ENCODE data around the gene BBX.

DNA sequence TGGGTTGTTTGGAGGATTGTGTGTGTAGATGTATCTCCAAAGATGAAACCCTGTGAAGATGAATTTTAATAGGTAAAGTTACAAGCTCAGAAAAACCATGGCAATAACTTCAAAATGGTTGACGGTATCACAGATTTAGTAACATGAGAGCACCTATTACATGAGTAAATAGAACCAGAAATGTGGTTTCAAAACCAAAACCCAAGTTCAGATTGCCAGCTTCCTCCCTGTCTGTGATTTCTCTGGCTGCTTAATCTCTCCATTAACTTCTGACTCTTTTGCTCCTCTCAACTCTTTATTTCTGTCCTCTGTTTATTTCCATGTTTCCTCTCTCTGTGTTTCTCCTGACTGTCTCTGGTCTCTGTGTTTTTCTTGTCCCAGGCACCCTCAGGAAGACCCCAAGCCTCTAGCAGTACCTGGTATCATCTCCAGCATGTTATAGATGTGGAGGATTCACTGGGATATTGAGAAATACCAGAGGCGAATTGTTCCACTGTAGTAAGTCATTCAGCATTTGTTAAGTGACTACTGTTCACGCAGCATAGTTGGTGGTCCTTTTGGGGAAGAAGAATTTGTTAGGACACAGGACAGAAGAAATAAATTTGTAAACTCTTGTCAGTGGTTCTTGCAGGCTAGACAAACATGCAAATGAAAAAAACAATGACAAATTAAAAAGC, 138.8 kb downstream of the BBX start:
- TF ChIP-seq MAZ (IDR thresholded peaks at IDR 0.05; ENCODE audit: borderline replicate concordance, low read depth, low read length) = no peak
- TF ChIP-seq MXI1 (IDR thresholded peaks at IDR 0.05; ENCODE audit: borderline replicate concordance, low read depth, low read length) = no peak
- TF ChIP-seq, protein P1, sequence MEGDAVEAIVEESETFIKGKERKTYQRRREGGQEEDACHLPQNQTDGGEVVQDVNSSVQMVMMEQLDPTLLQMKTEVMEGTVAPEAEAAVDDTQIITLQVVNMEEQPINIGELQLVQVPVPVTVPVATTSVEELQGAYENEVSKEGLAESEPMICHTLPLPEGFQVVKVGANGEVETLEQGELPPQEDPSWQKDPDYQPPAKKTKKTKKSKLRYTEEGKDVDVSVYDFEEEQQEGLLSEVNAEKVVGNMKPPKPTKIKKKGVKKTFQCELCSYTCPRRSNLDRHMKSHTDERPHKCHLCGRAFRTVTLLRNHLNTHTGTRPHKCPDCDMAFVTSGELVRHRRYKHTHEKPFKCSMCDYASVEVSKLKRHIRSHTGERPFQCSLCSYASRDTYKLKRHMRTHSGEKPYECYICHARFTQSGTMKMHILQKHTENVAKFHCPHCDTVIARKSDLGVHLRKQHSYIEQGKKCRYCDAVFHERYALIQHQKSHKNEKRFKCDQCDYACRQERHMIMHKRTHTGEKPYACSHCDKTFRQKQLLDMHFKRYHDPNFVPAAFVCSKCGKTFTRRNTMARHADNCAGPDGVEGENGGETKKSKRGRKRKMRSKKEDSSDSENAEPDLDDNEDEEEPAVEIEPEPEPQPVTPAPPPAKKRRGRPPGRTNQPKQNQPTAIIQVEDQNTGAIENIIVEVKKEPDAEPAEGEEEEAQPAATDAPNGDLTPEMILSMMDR (conservative IDR thresholded peaks at IDR 0.05; ENCODE audit: low read depth, low read length) = no peak

Measured in IMR-90 (cell line).